IPS-18a (cell line): ENCODE measurements around the gene FCGR1A.
A peak's percentile ranks its signal among the peaks of the same experiment; 100 is the strongest.
"Not testable (repeated sequence)": the region's sequence is repeated elsewhere in the genome, so short reads cannot be mapped to it uniquely, and the experiment has no call there.

Experiments used
- H3K27ac ChIP-seq: one replicate; pipeline ENCODE4 v1.5.1; 2013; ENCODE audit warnings: low read length
- H3K27me3 ChIP-seq: one replicate; pipeline ENCODE4 v1.6.1; 2013; ENCODE audit warnings: mild to moderate bottlenecking, low read length; ENCODE audit not compliant: control insufficient read depth, insufficient read depth
- H3K36me3 ChIP-seq: one replicate; pipeline ENCODE4 v1.6.1; 2013; ENCODE audit warnings: low read depth, low read length; ENCODE audit not compliant: control insufficient read depth
- H3K4me1 ChIP-seq: one replicate; pipeline ENCODE4 v1.6.1; 2013; ENCODE audit warnings: low read depth, low read length; ENCODE audit not compliant: control insufficient read depth
- H3K4me3 ChIP-seq: one replicate; pipeline ENCODE4 v1.5.1; 2013; ENCODE audit warnings: low read length
- H3K9ac ChIP-seq: one replicate; pipeline ENCODE4 v1.6.1; 2013; ENCODE audit warnings: mild to moderate bottlenecking, low read length, moderate library complexity
- H3K9me3 ChIP-seq: one replicate; pipeline ENCODE4 v1.6.1; 2013; ENCODE audit warnings: low read depth, low read length; ENCODE audit not compliant: control insufficient read depth

FCGR1A gene

DNA sequence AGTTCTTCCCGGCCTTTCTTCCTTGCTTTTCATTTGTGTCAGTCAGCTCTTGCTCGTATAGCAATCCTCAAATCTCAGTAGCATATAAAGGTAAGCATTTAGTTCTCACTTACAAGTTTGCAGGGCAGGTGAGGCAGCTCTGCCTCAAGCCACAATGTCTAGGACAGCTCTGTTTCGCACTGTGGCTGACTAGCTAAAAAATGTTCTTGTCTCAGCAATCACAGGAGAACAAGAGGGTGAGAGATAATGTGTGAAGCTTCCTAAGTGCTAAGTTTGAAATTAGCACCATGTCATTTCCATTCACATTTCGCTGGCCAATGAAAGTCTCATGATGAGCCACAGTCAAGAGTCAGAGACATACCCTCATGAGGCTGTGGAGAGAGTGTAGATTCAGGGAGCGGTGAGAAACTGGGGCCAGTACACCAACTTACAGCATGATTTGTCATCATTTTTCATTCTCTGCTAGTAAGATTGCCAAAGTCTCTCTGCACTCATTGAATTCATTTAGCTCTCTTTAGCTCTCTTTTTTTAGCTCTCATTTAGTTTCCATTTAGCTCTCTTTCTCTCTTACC lies 995 bp upstream of the FCGR1A start:
- H3K36me3 ChIP-seq, H3K4me1 ChIP-seq, H3K27me3 ChIP-seq, H3K27ac ChIP-seq, H3K9me3 ChIP-seq, H3K9ac ChIP-seq, H3K4me3 ChIP-seq: not testable (repeated sequence)

- not testable (repeated sequence) for H3K9ac ChIP-seq, H3K4me1 ChIP-seq, H3K27ac ChIP-seq, H3K4me3 ChIP-seq, H3K9me3 ChIP-seq, H3K27me3 ChIP-seq, H3K36me3 ChIP-seq
Measured at GRCh38 chr1:149783289-149783688, 795 bp downstream of the FCGR1A start.

DNA sequence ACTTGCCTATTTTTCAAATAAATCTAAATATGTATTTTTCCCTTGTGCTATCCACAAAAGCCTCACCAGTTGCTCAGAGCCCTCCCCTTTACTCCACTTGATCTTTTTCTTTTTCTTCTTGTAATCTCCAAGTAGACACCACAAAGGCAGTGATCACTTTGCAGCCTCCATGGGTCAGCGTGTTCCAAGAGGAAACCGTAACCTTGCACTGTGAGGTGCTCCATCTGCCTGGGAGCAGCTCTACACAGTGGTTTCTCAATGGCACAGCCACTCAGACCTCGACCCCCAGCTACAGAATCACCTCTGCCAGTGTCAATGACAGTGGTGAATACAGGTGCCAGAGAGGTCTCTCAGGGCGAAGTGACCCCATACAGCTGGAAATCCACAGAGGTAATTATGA lies 1.4 kb downstream of the FCGR1A start:
- H3K9me3 ChIP-seq, H3K27ac ChIP-seq, H3K4me3 ChIP-seq, H3K4me1 ChIP-seq, H3K36me3 ChIP-seq, H3K9ac ChIP-seq, H3K27me3 ChIP-seq: not testable (repeated sequence)

DNA sequence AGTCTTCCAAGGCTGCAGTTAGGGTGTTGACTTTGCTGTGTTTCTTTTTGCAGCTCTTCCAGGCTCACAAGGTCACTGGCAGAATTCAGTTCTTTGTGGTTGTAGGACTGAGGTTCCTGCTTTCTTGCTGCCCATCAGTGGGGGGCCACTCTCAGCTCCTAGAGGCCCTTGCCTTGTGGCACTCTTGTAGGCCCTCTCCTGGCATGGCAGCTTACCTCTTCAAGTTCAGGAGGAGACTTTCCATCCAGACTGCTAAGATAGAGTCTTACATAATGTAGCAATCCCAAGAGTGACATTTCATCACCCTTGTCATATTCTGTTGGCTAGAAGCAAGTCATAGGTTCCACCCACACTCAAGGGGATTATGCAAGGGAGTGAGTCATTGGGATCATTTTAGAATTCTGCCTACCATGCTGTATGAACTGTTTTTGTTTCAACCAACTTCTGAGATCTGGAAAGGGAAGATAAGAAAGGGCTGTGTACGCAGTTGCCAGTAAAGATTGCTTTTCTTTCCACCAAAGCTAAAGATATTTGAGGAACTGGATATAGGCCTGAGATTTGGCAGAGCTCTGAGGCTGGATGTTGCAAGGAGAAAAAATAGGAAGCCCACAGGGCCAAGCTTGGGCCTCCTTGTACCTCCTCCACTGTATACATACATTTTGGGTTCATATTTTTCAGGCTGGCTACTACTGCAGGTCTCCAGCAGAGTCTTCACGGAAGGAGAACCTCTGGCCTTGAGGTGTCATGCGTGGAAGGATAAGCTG lies 5.4 kb downstream of the FCGR1A start:
- not testable (repeated sequence) for H3K9ac ChIP-seq, H3K27ac ChIP-seq, H3K9me3 ChIP-seq, H3K4me3 ChIP-seq, H3K27me3 ChIP-seq, H3K4me1 ChIP-seq, H3K36me3 ChIP-seq

- Histone ChIP-seq H3K9ac (peak overlapping the region; percentile 39), H3K4me3 (peak overlapping the region; percentile 50)
- not testable (repeated sequence) for H3K4me1 ChIP-seq, H3K36me3 ChIP-seq, H3K27ac ChIP-seq, H3K9me3 ChIP-seq, H3K27me3 ChIP-seq
Measured at GRCh38 chr1:149792502-149792901, 10.0 kb downstream of the FCGR1A start.

DNA sequence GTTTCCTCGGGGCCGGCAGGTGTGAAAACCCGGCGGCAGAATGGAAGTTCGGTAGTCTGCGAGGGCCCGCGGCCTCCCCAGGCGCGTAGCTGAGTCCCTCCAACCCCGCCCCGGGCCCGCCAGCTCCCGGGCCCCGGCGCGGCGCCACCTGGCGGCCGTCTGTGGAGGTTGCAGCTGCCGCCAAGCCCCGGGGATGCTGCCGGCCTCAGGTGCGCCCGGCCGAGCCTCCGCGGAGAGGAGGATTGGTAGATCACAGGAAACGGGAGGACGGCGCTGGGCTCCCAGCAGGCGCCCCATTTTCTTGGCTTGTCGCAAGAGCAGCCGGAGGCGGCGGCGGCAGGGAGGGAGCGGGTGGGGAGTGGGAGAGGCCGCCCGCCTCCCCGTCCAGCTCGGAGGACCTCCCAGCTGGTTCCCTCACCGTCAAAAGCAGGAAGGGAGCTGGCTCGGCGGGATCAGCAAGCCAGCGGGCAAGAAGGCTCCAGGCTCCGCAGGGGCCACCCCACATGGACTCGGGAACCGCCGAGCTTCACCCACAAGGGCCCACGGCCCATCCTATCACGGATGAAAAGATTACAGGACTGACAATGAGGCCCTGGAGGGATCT lies 10.5 kb downstream of the FCGR1A start:
- not testable (repeated sequence) for H3K27me3 ChIP-seq, H3K9me3 ChIP-seq, H3K27ac ChIP-seq, H3K4me1 ChIP-seq, H3K36me3 ChIP-seq
- H3K9ac ChIP-seq = peak overlapping the region; percentile 39
- peak overlapping the region; percentile 50 for H3K4me3 ChIP-seq

DNA sequence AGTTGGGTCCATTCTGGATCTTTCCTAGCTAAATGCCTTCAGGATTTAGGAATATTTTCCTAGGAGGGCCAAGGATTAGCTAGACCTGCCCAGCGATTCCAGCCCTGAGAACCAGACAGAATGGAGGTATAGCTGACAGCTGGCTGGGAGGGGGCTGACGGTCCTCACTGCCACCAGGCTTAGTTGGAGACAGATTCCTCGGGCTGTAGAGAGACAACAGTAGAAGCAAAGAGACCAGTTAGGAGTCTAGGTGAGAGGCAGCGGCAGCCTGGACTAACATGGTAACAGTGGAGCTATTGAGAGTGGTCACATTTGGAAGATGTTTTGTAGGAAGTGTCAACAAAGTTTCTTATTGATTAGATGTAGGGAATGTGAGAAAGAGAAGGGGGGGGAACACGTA lies 11.4 kb downstream of the FCGR1A start:
- not testable (repeated sequence) for H3K27me3 ChIP-seq, H3K4me3 ChIP-seq, H3K27ac ChIP-seq, H3K9me3 ChIP-seq, H3K36me3 ChIP-seq, H3K9ac ChIP-seq, H3K4me1 ChIP-seq

- H3K36me3 ChIP-seq, H3K4me3 ChIP-seq, H3K27ac ChIP-seq, H3K9ac ChIP-seq, H3K9me3 ChIP-seq, H3K27me3 ChIP-seq, H3K4me1 ChIP-seq: not testable (repeated sequence)
Measured at GRCh38 chr1:149801628-149802027, 19.1 kb downstream of the FCGR1A start.

DNA sequence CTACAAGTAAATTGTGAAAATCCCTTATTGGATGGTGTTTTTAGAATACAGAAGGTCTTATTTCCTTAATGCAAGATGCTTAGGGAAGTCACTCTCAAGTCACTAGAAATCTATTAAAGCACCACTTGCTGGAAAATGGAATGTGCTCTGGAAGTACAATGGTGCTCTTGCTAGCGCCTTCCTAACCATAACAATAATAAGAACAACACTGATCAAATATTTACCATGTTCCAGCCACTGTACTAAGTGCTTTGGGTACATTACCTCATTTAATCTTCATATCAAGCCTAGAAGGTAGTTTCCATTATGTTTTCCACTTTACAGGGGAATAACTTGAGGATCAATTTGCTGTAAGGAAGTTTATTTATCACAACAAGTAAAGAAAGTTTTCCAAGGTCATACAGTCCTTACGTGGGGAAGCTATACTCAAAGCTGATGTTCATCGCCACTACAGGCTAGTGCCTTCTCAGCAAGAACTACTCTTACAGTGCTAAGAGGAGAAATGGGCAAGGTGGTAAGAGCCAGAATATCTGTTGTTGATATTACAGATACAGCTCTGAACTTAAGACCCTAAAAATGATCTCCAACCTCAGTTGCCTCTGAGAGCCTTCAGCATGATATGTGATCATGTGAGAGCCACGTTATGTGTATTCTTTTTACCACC lies 22.1 kb downstream of the FCGR1A start:
- not testable (repeated sequence) for H3K9ac ChIP-seq, H3K27me3 ChIP-seq, H3K36me3 ChIP-seq, H3K4me3 ChIP-seq, H3K9me3 ChIP-seq, H3K27ac ChIP-seq, H3K4me1 ChIP-seq

GRCh38 chr1:149810697-149811405 lies 28.4 kb downstream of the FCGR1A start:
- peak overlapping the region; percentile 54 for H3K9ac ChIP-seq
- not testable (repeated sequence) for H3K27ac ChIP-seq, H3K27me3 ChIP-seq

DNA sequence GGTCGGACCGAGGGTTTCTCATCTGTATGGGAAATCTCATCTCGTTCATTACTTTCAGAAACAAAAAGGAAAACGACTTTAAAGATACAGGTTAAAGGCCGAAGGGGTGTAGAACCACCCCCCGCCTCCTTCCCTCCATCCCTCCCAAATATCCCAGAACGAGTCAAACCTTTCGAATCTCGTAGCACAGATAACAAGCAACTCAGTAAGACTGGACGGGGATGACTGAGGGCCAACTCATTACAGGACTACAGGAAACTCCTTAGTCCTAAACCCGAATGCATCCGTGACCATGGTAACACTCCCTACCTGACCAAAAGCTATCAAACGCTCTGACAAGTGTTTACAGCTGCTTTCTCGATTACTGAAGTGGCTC lies 29.0 kb downstream of the FCGR1A start:
- Histone ChIP-seq H3K4me3 (peak overlapping the region; percentile 72), H3K27ac (peak overlapping the region; percentile 45), H3K9ac (peak overlapping the region; percentile 54)
- H3K27me3 ChIP-seq, H3K9me3 ChIP-seq, H3K36me3 ChIP-seq, H3K4me1 ChIP-seq: not testable (repeated sequence)

More at GRCh38 chr1:149810697-149811405, 28.4 kb downstream of the FCGR1A start:
- not testable (repeated sequence) for H3K9me3 ChIP-seq, H3K36me3 ChIP-seq, H3K4me1 ChIP-seq
- H3K4me3 ChIP-seq = peak overlapping the region; percentile 72
